WTC11 (cell line): ENCODE data around the gene DSC3.

ENCODE experiments used
- CDX4 ChIP-seq: fragments of 250-450 bp; sonication (Bioruptor Pico); IDR thresholded peaks from 2 replicates; pipeline ENCODE4 v1.9.0; 2021; ENCODE audit warnings: moderate library complexity, mild to moderate bottlenecking, inconsistent platforms, borderline replicate concordance
- CTCF ChIP-seq: fragments of 200-600 bp; IDR thresholded peaks from 2 replicates; pipeline ENCODE4 v1.8.0; 2022; ENCODE audit warnings: antibody characterized with exemption
- NR2C2 ChIP-seq: sonication (generic); formaldehyde crosslinking; IDR thresholded peaks from 2 replicates; pipeline ENCODE4 v1.8.0; 2022; ENCODE audit warnings: mild to moderate bottlenecking, missing genetic modification reagents
- RELA ChIP-seq: sonication (generic); formaldehyde crosslinking; IDR thresholded peaks from 2 replicates; pipeline ENCODE4 v1.8.1; 2022; ENCODE audit warnings: missing genetic modification reagents, mild to moderate bottlenecking, borderline replicate concordance
- SP1 ChIP-seq: sonication (generic); formaldehyde crosslinking; conservative IDR thresholded peaks from 2 replicates; pipeline ENCODE4 v1.8.1; 2022; ENCODE audit warnings: missing genetic modification reagents
- ZBTB21 ChIP-seq: sonication (generic); formaldehyde crosslinking; IDR thresholded peaks from 2 replicates; pipeline ENCODE4 v1.8.1; 2023; ENCODE audit warnings: mild to moderate bottlenecking, missing genetic modification reagents, borderline replicate concordance

GRCh38 chr18:31057917-31058316 is 15.4 kb upstream of the DSC3 start:
- TF ChIP-seq CTCF, result no peak
- TF ChIP-seq RELA (CRISPR knock-in tag), result no peak
- TF ChIP-seq SP1 (CRISPR knock-in tag), result no peak
- TF ChIP-seq NR2C2 (CRISPR knock-in tag), result no peak
- TF ChIP-seq CDX4, result no peak
- no peak for TF ChIP-seq ZBTB21 (CRISPR knock-in tag)
